GM19351 (cell line): ENCODE data around the gene EDC4.

Experiments used
- ATAC-seq: cut with Tn5 transposase; IDR thresholded peaks from one replicate; pipeline ENCODE4 v1.9.1; 2021; ENCODE audit warnings: mild to moderate bottlenecking, moderate library complexity; ENCODE audit not compliant: unreplicated experiment

Gene EDC4

DNA sequence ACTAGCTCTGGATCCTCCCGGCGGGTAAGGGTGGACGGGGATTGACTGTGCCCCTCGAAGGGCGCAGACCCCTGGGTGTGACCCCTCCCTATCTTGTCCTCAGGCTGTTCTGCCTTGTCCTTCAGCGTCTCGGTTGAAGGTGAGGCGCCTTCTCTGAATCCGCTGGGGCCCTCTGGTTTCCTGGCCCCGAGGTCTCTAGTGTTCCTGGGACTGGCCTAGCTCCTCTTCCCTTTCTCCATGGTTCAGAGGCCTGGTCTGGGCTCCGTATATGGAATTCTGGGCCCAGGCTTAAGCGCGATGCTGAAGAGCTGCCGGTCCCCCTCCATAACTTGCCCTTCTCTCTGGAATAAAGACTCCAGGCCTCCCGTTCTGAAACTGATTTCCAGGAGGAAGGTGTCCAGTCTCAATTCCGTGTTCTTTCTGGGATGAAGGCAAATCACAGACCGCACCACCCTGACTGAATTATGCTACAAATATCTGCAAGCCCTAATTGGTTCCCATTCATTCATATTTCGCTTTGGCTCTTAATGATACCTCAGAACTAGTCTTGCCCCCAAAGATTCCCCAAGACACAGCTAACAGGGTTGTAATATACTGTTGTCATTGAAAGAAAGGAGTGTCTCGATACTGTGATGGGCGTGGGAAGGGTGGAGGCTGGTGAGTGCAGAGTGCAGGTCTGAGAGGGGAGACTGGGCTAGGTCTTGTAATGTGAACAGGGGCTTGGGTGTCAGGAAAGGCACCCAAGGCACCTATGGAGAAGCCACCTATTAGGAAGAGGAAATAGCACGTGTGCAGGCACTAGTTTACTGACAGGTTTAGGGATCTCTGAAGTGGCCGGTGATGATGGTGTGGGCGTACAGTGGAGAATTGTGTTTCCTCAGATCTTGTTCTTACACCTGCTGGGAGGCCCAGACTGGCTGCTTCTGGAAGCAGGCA is 851 bp downstream of the EDC4 start:
- ATAC-seq = peak; percentile 25

DNA sequence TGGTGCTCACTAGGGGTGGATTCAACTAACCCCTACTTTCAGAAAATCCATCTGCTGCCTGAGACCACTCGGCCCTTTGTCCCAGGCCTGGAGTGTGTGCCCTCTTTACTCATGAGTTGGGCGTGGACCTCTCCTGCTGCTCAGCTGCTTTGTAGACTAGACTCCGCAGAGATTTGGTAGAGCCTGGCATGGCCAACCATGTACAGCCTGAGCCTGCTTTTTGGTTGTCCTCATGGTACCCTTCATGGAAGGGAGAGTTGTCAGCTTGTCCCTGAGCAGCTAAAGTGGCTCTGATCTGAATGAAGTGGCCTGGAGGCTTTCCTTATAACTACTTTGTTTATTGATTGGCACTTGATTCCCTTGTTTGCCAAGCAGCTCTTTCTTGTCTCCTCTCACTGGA is 1.5 kb downstream of the EDC4 start:
- ATAC-seq = no peak

DNA sequence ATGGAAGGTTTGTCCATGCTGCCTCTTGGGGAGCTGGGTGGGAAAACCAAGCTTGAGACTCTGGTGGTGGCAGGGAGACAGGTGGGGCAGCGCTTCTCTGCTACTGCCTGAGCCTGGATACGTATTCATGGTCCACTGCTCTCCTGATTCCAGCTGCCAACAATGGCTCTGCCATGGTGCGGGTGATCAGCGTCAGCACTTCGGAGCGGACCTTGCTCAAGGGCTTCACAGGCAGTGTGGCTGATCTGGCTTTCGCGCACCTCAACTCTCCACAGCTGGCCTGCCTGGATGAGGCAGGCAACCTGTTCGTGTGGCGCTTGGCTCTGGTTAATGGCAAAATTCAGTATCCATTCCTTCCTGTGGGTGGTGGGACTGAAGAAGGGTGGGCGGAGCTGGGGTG is 4.2 kb downstream of the EDC4 start:
- ATAC-seq = no peak

DNA sequence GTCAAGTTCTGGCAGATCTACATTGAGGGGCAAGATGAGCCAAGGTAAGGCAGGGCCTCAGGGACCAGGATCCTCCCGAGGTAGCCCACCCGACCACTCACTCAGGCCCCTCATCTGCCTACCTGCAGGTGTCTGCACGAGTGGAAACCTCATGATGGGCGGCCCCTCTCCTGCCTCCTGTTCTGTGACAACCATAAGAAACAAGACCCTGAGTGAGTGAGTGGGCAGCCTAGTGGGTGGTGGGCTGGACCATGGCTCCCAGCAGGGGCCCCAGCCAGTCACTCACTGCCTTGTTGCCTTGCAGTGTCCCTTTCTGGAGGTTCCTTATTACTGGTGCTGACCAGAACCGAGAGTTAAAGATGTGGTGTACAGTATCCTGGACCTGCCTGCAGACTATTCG is 5.4 kb downstream of the EDC4 start:
- no peak for ATAC-seq

DNA sequence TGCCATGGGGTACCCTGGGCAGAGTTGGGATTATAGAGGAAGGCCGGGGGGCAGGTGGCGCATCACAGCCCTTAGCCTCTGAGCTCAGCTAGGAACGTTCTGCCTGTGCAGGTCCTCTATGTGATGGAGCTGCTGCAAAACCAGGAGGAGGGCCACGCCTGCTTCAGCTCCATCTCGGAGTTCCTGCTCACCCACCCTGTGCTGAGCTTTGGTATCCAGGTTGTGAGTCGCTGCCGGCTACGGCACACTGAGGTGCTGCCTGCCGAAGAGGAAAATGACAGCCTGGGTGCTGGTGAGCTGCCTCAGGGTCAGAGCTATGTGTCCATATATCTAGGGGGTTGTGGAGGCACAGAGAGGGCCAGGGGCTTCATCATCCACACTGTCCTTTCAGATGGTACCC is 6.0 kb downstream of the EDC4 start:
- no peak for ATAC-seq

DNA sequence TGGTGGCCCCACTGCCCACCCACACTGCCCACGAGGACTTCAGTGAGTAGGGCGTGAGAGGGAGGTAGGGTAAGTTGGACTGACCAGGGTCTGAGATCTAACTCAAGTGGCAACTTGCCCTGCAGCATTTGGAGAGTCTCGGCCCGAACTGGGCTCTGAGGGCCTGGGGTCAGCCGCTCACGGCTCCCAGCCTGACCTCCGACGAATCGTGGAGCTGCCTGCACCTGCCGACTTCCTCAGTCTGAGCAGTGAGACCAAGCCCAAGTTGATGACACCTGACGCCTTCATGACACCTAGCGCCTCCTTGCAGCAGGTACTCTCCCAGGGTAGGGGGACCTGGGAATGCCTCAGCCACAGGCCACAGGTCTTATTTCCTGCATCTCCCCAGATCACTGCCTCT is 6.6 kb downstream of the EDC4 start:
- no peak for ATAC-seq

DNA sequence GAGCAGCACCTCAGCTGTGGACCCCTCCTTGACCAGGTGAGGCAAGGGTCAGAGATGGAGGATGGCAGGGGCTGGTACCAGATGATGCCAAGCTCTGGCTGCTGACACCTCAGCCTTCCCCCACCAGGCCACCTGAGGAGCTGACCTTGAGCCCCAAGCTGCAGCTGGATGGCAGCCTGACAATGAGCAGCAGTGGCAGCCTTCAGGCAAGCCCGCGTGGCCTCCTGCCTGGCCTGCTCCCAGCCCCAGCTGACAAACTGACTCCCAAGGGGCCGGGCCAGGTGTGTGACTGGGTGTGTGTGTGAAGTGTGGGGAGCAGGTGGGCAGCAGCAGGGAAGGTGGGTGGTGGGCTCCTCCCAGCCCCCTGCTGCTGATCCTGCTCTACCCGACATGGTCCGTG is 7.1 kb downstream of the EDC4 start:
- ATAC-seq = no peak

DNA sequence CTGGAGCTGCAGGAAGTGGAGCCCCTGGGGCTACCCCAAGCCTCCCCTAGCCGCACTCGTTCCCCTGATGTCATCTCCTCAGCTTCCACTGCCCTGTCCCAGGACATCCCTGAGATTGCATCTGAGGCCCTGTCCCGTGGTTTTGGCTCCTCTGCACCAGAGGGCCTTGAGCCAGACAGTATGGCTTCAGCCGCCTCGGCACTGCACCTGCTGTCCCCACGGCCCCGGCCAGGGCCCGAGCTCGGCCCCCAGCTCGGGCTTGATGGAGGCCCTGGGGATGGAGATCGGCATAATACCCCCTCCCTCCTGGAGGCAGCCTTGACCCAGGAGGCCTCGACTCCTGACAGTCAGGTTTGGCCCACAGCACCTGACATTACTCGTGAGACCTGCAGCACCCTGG is 7.7 kb downstream of the EDC4 start:
- no peak for ATAC-seq

DNA sequence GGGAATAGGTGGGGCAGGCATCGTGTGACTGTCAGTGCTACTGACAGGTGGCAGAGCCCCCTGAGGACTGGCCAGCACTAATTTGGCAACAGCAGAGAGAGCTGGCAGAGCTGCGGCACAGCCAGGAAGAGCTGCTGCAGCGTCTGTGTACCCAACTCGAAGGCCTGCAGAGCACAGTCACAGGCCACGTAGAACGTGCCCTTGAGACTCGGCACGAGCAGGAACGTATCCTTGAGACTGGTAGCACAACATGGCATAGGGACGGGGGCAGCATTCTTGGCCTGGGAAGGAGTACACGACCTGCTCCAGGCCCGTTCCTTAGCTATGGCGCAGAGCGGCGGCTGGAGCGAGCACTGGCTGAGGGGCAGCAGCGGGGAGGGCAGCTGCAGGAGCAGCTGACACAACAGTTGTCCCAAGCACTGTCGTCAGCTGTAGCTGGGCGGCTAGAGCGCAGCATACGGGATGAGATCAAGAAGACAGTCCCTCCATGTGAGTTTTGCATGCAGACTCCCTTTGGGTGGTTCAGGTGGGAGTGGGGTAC is 8.8 kb downstream of the EDC4 start:
- no peak for ATAC-seq

DNA sequence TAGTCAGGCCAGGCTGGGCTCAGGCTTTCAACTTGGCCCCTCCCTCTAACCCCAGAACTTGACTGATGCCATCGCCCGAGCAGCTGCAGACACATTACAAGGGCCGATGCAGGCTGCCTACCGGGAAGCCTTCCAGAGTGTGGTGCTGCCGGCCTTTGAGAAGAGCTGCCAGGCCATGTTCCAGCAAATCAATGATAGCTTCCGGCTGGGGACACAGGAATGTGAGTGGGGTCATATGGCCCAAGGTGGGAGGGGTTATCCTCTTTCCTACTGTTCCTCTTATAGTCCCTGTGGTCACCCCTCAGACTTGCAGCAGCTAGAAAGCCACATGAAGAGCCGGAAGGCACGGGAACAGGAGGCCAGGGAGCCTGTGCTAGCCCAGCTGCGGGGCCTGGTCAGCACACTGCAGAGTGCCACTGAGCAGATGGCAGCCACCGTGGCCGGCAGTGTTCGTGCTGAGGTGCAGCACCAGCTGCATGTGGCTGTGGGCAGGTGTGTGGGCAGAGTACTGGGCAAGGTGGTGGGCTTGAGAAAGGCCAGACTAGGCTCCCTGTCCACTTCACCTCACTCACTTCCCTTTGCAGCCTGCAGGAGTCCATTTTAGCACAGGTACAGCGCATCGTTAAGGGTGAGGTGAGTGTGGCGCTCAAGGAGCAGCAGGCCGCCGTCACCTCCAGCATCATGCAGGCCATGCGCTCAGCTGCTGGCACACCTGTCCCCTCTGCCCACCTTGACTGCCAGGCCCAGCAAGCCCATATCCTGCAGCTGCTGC is 9.7 kb downstream of the EDC4 start:
- no peak for ATAC-seq

DNA sequence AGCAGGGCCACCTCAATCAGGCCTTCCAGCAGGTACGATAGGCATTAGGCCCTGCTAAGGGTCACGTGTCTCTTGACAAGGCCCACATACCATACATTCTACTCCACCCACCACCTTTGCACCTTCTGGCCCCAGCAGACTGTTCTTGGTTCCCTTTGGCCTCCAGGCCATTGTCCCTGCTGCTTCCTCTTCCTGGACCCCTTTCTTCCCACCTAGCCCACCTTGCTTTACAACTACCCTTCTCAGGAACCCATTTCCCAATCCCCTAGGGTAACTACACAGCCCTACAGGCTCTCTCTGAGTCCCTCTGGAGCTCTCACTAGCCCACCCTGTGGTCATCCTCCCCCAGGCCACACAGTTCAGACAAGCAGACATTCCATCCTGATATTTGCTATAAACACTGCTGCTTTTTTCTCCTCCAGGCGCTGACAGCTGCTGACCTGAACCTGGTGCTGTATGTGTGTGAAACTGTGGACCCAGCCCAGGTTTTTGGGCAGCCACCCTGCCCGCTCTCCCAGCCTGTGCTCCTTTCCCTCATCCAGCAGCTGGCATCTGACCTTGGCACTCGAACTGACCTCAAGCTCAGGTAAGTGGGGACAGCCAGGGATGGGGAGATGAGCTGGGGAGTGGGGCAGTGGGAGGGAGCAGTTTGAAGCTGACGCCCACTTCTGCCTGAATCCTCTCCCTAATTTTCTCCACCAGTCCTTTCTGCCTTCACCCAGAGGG is 10.5 kb downstream of the EDC4 start:
- no peak for ATAC-seq

DNA sequence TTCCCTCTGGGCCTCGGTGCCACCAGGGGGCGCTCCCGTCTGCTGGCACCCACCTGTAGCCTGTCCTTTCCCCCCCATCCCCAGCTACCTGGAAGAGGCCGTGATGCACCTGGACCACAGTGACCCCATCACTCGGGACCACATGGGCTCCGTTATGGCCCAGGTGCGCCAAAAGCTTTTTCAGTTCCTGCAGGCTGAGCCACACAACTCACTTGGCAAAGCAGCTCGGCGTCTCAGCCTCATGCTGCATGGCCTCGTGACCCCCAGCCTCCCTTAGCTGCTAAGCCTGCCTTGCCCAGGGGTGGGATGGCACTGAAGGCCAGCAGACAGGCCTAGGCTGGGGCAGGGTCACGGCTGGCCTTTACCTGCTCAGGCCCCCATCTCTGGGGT is 11.0 kb downstream of the EDC4 start:
- no peak for ATAC-seq

DNA sequence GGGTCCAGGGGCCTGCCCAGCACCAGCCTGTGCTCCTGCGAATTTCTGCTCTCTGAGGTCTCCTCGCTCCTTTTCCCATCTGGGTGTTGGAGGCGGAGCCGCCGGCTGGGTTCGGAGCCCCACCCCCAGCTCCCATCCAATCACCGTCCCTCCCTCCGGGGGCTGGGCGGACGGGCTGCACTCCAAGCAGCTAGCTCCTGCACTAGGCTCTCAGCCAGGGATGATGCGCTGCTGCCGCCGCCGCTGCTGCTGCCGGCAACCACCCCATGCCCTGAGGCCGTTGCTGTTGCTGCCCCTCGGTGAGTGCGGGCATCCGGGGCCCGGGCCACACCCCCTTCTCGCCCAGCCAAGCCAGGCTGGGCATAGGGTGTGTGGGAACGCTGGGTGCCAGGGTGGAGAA is 11.8 kb downstream of the EDC4 start, which contains the start of gene NRN1L:
Gene NRN1L, plus strand, starts transcription at position 202 of the 400 bp plus-strand sequence. Its CDS starts 19 bp downstream, at position 221.
- no peak for ATAC-seq

DNA sequence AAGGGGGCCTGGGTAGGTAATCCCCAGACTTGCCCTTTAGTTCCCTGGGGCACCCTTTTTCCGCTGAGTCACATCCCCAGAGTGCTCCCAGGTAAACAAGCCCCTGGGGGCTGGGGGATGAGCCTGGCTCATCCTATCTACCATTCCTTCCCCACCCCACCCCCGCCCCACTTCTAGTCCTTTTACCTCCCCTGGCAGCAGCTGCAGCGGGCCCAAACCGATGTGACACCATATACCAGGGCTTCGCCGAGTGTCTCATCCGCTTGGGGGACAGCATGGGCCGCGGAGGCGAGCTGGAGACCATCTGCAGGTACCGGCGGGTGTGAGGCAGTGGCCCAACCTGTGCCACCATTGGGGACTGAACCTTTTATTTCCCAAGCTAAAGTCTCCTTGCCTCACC is 12.7 kb downstream of the EDC4 start:
- no peak for ATAC-seq

DNA sequence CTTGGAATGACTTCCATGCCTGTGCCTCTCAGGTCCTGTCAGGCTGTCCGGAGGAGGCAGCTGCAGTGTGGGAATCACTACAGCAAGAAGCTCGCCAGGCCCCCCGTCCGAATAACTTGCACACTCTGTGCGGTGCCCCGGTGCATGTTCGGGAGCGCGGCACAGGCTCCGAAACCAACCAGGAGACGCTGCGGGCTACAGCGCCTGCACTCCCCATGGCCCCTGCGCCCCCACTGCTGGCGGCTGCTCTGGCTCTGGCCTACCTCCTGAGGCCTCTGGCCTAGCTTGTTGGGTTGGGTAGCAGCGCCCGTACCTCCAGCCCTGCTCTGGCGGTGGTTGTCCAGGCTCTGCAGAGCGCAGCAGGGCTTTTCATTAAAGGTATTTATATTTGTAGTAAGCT is 13.1 kb downstream of the EDC4 start:
- no peak for ATAC-seq

DNA sequence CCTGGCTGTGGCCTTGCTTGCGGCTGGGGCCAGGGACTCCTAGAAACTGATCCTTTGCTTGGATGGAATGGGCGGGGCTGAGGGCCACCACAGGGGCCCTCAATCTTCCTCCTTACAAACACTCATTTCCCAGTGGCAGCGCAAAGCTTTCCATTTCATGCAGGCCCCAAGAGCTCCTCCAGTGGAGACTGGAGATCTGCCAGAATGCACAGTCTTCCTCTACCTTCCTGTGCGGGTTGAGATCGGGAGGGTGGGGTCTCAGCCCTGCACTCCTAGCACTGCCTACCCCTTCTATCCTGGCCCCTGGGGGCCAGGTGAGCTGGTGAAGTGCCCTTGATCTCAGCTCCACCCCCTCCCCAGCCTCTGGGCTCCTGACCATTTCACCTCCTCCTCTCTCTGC is 13.5 kb downstream of the EDC4 start:
- ATAC-seq = no peak

DNA sequence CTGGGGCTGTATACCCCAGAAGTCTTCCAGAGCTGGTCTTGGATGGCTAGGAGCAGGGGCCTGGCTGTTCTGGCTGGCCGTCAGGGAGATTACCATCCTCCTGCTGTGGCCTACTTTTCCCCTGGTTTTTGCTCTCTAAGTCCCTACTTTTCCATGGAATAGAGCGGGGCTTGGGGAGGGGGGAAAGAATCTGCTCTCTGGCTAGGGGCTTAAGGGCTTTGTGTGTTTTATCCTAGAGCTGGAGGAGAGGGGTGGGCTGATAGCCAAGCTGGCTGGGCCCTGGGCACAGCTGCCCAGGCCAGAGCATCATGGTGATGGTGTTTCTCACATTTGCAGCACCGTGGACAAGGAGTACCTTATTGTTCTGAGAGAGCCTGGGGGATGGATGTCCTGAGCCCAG is 15.5 kb downstream of the EDC4 start:
- no peak for ATAC-seq

DNA sequence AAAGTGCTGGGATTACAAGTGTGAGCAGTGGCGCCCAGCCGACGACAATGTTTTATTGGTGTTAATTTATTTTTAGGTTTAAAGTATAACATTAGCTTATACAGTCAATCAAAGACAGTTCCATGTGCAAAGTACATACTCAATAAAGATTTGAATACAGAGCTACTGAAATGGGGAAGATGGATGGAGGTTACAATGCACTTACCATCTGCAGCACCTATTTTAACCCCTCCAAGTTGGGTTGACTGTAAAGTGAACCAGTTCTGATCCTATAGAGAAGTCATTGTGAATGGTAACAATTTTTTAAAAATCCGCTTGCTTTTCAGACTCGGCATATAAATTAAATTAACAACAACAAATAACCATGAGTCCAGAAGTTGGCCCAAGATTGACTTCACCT is 19.5 kb downstream of the EDC4 start:
- ATAC-seq = no peak

DNA sequence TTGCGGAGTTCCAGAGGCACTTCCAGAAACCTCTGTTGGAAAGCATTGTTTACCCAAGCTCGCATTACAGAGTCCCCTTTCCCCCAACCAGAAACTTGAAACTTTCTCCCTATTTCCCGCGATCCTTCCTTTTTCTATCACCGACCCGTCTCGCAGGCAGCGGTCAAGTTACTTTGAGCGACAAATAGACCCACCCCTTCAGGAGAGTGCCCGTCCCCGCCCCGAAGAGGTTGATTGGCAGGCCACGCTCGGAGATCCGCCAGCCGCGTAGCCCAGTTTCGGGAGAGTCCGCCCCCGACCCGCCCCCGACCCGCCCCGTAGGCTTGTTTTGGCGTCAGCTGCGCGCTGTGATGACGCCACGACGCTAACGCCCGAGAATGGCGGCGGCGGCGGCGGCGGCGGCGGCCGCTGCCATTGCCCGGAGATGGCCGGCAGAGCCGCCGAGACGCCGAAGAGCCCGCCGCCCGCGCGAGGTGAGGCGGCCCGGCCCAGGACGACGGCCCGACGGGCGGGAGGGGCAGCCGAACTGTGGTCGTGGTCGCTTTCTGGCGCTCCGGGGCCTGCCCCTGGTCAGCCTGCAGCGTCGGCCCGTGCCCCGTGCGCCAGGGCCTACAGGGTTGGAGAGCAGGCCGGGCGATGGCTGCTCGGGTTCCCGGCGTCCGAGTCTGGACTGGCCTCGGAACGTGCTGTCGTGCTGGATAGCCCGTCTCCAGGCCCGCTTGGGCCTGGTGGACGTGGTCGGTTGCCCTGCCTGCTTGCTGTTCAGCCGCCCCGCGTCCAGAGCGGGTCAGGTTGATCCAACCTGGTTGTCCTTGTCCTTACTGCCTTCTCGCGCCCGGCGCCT is 20.3 kb downstream of the EDC4 start, which contains the start of gene PSKH1:
Gene PSKH1, plus strand, starts transcription at position 356 of the 844 bp plus-strand sequence. CDS start 15,496 bp downstream, outside the sequence.
- ATAC-seq = peak; percentile 92

DNA sequence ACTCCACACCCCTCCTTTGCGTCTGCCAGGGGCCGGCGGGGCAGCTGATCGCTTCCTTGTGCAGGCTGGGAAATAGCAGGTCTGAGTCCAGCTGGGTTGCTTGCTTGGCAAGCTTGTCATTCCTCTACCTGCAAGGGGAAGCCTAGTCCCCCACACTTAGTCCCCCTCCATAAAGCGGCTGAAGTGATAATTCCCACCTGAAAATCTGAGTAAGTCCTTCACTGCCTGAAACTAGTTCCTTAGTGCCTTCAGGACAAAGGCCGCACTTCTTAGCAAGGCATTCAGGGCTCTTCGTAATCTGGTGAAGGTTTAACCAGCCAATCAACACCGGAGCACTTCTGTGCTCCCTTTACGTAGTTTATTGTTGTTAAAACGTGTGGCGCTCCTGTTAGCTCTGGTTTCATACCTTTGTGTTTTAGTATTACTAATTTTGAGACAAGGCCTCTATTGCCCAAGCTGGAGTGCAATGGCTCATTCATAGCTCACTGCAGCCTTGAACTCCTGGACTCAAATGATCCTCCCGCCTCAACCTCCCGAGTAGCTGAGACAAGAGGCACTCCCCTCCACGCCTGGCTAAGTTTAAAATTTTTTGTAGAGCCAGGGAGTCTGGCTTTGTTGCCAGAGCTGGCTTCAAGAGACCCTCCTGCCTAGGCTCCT is 21.0 kb downstream of the EDC4 start:
- ATAC-seq = no peak
